ENCODE measurements around the gene RGS3.

Gene RGS3

GRCh38 chr9:113528088-113528487 is 64.6 kb downstream of the RGS3 start:
- no peak for DNase-seq (ENCODE audit: extremely low read depth in 1 of 2, low read depth in 1 of 2)

DNA sequence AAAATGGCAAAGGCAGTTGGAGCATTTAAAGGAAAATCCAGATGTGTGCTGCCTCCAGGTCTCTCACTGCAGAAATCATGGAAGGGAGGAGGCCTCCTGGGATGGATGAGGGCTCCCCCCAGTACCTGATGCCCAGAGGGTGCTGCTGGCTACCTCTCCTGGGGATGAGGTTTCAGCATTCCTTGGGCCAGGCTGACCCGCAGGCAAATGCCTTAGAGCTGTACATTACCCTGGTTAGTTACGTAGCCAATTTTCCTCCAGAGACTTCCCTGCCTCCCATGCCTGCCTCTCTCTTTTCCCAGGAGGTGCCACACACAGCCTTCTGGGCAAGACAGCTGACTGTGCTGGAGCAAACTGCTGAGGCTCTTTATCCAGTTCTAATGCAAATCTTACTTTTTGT is 65.3 kb downstream of the RGS3 start:
- no peak for DNase-seq (ENCODE audit: extremely low read depth in 1 of 2, low read depth in 1 of 2)

DNA sequence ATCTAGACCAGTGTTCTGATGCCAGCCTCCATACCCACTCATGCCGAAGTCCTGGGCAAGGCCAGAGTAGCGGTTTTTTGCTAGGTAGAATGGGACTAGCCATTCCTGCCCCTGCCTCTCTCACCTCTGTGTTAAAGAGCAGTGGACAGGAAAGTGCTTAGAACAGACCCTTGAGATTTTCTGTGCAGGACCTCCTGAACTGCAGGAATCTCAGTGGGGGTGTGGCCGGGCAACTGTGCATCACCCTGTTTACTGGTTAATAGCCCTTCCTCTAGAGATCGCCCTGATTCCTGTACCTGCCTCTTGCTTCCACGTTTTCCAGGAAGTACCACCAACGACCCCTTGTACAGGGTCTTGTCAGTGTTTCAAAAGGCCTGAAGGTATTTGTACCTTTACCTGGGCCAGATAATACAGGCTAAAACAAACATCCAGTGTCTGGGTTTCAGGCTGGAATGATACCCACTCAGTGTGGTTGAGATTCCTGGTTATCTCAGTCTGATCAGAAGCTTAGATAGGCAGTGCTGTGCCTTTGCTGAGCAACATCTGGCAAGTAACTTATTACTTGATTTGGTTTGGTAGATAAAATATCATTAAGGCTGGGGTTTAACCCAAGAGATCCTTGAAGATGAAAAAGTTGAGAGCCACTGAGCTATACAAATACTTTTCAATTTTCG is 65.9 kb downstream of the RGS3 start:
- no peak for DNase-seq (ENCODE audit: extremely low read depth in 1 of 2, low read depth in 1 of 2)

DNA sequence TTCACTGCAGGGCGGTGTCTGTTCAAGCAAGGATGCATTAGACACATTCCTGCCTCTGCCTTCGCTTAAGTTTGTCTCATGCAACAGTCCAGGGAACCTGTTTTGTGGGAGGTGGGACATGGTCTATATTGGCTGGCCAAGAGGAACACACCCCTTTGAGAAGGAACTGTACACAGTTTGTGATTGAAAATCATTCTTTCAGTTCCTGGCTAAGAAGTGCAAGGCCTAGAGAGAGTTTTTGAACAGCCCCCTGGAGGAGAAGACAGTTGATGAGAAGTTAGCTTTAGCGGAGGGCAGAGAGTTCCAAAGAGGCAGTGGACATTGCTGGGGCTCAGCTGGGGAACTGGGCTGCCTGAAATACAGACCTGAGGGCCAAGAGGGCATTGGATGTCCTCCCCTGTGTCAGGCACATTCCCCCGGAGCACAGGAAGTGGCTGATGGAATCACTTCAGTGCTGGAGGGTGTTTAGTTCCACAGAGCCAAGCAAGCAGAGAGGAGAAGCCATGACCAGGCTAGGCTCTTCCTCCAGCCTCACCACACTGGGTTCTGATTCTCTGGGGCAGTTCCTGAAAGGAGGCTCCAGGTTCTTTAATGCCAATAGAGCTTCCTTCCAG is 66.6 kb downstream of the RGS3 start:
- no peak for DNase-seq (ENCODE audit: extremely low read depth in 1 of 2, low read depth in 1 of 2)

GRCh38 chr9:113530942-113531341 is 67.4 kb downstream of the RGS3 start:
- no peak for DNase-seq (ENCODE audit: extremely low read depth in 1 of 2, low read depth in 1 of 2)

DNA sequence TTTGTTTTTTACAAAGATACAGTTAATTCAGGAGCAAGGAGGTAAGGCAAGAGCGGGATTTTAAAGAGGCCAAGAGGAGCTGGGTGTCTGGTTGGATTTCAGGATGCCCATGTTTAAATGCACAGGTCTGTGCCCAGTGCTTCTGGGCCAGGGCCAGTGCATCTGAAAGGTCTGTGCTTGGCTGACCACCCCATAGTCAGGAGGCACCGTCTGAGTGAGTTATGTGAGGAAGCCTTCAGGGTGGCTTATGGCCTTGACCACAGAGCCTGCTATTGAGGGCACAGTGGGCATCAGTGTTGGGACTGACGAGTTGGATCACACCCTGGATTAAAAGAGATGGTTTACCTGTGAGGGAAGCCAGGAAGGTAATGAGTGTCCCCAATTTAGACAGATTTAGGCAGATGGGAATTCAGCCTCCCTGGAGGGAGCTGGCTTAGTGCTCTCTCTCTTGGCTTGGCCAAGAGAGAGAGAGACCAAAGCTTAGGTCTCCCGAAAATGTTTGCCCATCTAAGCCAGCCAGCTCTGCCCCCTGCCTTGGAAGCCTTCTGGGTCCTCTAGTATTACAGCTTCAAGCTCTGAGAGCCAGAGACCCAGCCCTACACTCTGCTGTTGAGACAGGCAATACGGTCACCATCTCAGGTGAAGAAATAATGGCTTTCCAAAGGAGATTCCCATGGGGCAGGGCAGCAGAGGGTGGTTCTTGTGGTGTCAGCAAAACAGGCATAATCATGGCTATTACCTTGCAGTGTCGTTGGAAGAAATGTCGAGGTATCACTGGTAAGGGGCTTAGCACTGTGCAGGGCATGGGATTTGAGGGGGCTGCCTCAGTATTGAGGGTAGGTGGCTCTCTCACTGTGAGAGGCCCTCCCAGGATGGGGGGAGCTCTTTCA is 68.6 kb downstream of the RGS3 start:
- no peak for DNase-seq (ENCODE audit: extremely low read depth in 1 of 2, low read depth in 1 of 2)

GRCh38 chr9:113532809-113533190 is 69.3 kb downstream of the RGS3 start:
- DNase-seq (ENCODE audit: extremely low read depth in 1 of 2, low read depth in 1 of 2), result no peak

DNA sequence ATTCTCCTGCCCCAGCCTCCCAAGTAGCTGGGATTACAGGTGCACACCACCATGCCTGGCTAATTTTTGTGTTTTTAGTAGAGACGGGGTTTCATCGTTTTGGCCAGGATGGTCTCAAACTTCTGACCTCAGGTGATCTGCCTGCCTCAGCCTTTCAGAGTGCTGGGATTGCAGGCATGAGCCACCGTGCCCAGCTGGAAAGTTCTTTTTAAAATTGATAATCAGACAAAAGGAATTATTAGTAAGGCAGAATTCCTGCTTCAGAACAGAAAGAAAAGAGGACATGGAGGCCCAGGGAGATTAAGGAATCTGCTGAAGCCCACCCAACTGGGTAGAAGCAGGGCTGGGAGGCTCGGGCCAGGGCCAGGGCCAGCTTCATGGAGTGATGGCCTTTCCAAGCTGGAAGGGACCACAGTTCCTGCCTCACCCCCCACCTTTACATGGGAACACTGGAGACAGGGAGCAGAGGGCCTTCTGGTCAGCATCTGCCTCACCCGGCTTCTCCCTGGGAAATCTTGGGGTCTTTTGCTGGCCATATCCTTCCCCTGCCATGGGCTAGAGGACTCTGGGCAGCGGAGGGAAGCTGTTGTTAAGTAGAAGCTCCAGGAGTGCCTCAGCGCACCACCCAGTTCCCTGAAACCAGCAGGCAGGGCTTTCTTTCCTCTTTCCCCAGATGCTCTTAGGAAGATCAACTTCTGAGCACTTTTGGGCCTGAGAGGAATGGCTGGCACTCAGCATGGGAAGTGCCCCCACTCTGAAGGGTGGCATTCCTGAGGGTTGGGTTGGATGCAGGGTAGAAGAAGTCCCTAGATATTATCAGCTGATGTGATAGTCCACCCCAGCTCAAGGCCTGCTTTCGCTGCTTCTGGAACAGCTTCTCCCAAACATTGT is 70.1 kb downstream of the RGS3 start:
- DNase-seq (ENCODE audit: extremely low read depth in 1 of 2, low read depth in 1 of 2), result no peak

- no peak for DNase-seq (ENCODE audit: extremely low read depth in 1 of 2, low read depth in 1 of 2)
These were observed 72.2 kb downstream of the RGS3 start for GRCh38 chr9:113535756-113536155.

- no peak for DNase-seq (ENCODE audit: extremely low read depth in 1 of 2, low read depth in 1 of 2)
These were observed 72.6 kb downstream of the RGS3 start for GRCh38 chr9:113536166-113536482.

DNA sequence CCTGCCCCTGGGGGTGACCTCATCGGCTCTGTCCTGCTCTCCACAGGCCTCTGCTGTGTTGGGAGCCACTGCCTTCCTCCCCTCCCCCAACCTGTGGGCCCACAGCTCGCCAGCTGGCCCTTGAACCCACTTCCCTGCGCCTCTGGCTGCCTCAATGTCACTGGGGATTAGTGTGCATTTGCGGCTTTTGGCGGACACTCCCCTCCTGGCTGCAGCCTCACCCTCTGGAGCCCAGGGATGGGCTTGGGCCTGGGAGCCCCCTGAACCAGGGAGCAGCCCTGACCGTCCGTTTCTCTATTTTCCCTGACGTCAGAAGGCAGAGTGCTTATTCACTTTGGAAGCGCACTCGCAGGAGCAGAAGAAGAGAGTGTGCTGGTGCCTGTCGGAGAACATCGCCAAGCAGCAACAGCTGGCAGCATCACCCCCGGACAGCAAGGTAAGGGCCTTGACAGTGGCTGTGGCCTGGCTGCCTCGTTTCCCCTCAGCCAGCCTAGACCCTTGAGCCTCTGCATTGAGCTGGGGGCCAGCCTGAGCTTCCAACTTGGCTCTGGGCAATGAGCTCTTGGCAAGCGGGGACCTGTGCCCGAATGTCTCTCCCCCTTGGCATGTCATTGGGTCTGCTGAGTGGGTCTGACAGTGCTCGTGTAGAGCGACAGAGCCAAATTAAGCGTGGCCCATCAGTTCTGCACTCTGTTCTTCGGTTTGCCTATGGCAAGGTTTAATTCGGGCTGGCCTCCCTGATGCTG is 73.1 kb downstream of the RGS3 start:
- DNase-seq (ENCODE audit: extremely low read depth in 1 of 2, low read depth in 1 of 2), result no peak

DNA sequence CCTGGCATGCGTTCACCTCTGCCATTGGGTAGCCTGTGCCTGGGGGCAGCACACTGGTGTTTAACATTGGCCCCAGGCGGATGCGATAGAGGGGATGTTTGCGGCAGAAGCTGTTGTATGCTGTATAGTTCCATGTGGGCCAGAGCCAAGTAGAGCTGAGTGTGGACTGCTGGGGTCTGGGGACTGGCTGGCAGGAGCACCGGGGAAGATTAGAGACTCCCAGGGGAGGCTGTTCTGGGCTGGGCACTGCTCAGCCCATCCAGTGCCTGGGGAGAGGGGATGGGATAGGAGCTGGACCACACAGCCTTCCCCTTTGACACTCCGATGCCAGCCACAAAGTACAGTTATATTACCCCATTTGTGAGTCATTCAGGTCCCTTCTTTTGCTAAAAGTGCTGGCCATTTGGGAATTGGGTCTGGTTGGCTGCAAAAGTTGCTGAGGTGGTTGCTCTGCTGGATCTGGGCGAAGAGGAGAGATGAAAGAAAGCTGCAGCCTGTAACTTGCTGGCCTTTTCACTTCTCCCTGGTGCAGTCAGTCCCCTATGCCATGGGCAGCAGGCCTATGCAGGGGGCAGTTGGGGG is 73.8 kb downstream of the RGS3 start:
- no peak for DNase-seq (ENCODE audit: extremely low read depth in 1 of 2, low read depth in 1 of 2)

DNA sequence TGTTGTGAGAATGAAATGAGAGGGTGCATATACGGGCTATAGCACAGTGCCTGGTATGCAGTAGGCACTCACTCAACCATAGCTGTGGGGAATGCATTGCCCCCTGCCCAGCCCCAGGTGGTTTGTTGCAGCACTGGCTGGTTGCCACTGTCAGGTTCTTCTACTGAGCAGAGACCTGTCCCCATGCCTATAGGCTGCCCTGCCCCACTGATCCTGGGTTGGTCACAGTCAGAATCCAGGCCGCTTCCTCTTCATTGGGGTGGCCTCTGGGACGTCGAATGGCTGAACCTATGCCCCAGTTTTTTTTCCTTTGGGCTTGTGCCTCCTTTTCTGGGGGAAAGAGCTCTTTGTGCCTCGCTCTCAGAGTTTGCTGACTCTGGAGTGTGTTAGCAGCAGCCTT is 74.6 kb downstream of the RGS3 start:
- DNase-seq (ENCODE audit: extremely low read depth in 1 of 2, low read depth in 1 of 2), result no peak

DNA sequence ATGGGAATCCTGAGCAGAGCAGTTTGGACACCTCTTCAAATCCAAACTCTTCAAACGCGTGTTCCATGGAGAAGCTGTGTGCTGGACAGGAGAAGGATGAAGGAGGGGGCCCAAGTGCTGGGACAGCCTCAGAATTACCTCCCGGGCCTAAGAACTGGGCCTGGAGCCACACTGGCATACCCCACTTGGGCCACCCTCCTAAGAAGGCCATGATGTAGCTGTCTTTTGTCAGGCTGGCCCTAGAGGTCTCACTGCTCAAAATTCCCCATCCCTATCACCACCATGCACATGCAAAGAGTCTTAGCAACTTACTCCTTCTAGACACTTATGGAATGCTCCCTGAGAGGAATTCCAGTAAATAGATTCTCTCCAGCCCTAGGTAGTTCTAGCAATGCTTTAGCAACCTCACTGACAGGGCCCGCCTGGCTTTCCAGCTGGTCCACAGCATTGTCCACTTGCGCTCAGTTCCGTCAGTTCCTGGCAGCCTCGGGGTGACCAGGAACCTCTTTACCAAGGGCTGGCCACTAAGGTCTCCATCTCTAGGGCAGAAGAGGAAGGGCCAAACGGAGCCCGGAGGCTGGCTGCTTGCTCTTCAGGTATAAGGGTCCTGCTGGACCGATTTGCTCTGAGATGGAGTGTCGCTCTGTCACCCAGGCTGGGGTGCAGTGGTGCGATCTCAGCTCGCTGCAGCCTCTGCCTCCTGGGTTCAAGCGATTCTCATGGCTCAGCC is 75.3 kb downstream of the RGS3 start:
- DNase-seq (ENCODE audit: extremely low read depth in 1 of 2, low read depth in 1 of 2), result no peak

- no peak for DNase-seq (ENCODE audit: extremely low read depth in 1 of 2, low read depth in 1 of 2)
These were observed 76.9 kb downstream of the RGS3 start for GRCh38 chr9:113540466-113540865.

DNA sequence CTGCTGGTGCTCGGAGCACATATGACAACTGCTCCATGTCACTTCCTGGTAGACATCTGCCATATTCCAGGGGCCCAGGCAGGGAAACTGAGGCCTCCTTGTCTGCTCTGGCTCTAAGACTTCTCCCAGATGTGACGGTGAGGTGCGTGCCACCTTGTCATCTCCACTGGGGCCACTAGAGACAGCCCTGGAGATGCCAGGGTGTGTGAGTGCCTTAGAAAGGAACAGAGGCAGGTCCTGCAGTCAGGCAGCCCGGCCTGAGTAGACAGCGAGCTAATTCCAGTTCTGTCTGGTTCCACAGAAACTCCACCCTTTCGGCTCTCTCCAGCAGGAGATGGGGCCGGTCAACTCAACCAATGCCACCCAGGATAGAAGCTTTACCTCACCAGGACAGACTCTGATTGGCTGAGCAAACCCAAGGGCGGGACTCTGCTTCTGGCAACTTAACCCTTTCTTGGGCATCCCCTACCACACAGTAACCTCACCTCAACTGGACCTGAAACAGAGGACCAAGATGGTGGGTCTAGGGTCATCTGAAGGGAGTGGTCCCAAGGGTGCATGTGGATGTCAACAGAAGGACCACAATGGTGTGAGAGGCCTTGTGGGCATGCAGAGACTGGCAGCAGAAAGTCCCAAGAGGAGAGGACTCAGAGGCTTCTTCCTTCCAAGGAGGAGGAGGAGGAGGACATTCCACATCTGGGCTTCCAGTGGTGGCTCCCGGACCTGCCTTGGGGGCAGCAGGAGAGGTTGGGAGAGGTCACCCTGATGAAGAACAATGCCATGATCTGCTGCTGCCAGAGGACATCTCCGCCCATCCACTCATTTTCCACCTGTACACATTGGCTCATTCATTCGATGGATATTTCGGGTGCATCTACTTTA is 77.7 kb downstream of the RGS3 start:
- no peak for DNase-seq (ENCODE audit: extremely low read depth in 1 of 2, low read depth in 1 of 2)

DNA sequence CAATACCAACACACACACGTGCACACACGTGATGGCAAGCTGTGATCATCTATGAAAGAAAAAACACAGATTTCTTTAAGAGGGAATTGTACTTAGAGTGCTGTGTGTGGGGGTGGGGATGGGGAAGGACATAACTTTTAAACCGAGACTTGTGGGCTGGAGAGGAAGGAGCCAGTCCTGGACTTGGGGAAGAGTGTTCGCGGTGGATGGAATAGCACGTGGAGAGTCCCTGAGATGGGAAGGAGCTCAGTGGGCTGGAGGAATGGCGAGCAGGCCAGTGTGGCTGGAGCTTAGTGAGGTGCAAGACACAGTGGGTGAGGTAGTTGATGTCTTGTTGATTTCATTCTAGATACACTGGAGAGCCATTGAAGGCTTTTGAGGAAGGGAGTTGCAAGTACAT is 78.5 kb downstream of the RGS3 start:
- no peak for DNase-seq (ENCODE audit: extremely low read depth in 1 of 2, low read depth in 1 of 2)

DNA sequence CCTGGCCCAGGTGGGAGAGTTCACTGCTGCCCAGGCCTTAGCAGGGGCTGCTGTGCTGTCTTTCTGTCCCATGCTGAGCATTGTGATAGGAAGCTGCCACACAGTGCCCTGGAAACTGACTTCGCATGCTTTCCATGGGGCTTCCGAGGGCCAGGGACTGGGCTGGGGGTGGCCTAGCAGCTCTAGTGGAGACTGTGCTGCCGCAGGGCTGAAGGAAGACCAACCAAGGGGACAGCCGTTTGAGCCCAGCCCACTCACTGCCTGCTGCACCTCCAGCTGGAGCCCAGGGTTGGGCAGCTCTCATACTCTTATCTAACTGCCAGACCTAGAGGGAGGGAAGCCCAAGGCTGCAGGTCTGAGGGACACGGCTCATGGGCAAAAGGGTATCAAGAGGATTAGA is 79.2 kb downstream of the RGS3 start:
- no peak for DNase-seq (ENCODE audit: extremely low read depth in 1 of 2, low read depth in 1 of 2)
